ENCODE data around the gene LMAN1.

LMAN1 gene

DNA sequence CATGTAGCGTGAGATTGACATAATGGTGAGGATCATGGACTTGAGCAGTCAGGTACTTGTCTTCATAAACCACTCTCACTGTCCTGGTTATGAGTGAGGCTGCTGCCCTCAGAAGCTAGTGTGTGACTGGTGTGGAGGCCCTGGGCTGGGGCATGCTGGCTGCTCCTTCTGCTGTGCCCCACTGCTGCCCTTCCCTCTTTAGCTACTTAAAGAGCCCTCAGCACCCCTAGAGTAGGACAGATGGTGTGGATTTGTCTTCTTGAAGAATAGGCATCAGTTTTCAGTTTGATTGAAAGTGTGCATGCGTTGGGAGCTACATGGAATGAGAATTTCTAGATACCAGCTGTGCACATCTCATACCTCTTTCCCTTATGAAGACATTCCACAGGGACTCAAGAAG is 56.1 kb downstream of the LMAN1 start:
- TF ChIP-seq, protein P1, sequence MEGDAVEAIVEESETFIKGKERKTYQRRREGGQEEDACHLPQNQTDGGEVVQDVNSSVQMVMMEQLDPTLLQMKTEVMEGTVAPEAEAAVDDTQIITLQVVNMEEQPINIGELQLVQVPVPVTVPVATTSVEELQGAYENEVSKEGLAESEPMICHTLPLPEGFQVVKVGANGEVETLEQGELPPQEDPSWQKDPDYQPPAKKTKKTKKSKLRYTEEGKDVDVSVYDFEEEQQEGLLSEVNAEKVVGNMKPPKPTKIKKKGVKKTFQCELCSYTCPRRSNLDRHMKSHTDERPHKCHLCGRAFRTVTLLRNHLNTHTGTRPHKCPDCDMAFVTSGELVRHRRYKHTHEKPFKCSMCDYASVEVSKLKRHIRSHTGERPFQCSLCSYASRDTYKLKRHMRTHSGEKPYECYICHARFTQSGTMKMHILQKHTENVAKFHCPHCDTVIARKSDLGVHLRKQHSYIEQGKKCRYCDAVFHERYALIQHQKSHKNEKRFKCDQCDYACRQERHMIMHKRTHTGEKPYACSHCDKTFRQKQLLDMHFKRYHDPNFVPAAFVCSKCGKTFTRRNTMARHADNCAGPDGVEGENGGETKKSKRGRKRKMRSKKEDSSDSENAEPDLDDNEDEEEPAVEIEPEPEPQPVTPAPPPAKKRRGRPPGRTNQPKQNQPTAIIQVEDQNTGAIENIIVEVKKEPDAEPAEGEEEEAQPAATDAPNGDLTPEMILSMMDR (IDR thresholded peaks at IDR 0.05) = no peak
- Histone ChIP-seq H3K9me3 (no peaks in the 10 kb centered on the region), H3K27ac (no peak overlapping the region), H3K27me3 (peaks cover 43% of the 10 kb centered on the region), H3K36me3 (no peaks in the 10 kb centered on the region), H3K4me3 (ENCODE audit: low read depth in 1 of 2, low read length in 1 of 2) (no peak overlapping the region), H3K4me1 (ENCODE audit: control insufficient read depth in 1 of 2, insufficient read depth in 1 of 2, low read depth in 1 of 2, low read length in 1 of 2) (no peaks in the 10 kb centered on the region)

DNA sequence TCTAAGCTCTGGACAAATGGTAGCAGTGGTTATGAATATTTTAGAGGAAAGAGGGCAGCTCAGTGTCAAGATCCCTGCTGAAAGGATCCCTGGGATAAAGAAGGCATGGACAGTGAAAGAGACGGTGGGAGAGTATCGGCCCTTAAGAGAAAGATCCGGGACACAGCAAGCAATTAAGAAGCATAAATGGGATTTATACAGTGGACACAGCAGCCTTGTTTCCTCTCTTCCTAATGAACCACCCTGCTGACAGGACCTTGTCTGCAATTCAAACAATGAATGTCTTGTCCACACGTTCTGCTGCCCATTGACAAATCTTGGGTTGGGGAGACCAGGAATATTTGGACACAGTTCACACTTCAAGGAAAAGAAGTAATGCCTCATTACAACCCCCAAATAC is 57.1 kb downstream of the LMAN1 start:
- no peaks in the 10 kb centered on the region for H3K9me3 ChIP-seq
- no peak overlapping the region for H3K27ac ChIP-seq
- H3K27me3 ChIP-seq = peaks cover 32% of the 10 kb centered on the region
- TF ChIP-seq, protein P1 (IDR thresholded peaks at IDR 0.05) = no peak
- no peak overlapping the region for H3K4me3 ChIP-seq (ENCODE audit: low read depth in 1 of 2, low read length in 1 of 2)
- no peaks in the 10 kb centered on the region for H3K4me1 ChIP-seq (ENCODE audit: control insufficient read depth in 1 of 2, insufficient read depth in 1 of 2, low read depth in 1 of 2, low read length in 1 of 2)
- H3K36me3 ChIP-seq = no peaks in the 10 kb centered on the region

DNA sequence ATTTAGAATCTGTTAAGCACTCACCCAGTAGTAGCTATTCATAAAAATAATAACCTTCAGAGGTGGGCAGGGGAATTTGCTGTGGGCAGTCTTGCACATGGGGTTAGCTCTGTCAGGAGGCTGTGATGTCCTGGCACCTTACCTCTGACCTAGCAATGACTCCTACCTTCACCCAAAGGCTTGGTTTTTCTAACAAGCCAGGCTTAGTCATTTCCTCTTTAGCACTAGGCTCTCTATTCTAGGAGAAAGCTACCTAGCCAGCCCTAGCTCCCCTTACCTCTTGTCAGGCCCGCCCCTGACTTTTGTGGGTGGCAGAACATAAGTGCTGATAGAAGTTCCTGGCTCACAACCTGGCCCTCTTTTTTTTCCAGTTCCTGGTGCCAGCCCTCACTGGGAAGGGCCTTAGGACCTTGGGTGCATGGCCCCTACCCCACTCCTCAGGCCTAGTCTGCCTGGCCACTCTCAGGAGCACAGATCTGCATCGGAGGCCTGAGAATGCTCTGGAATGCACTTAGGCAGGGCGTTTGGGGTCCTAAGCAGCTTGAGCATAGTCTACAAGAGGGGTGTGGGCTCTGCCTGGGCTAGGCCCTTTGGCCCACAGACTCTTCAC is 58.3 kb downstream of the LMAN1 start:
- Histone ChIP-seq H3K27ac (no peak overlapping the region), H3K9me3 (no peaks in the 10 kb centered on the region), H3K36me3 (no peaks in the 10 kb centered on the region), H3K27me3 (peaks cover 25% of the 10 kb centered on the region), H3K4me3 (ENCODE audit: low read depth in 1 of 2, low read length in 1 of 2) (no peak overlapping the region), H3K4me1 (ENCODE audit: control insufficient read depth in 1 of 2, insufficient read depth in 1 of 2, low read depth in 1 of 2, low read length in 1 of 2) (no peaks in the 10 kb centered on the region)
- TF ChIP-seq, protein P1 (IDR thresholded peaks at IDR 0.05) = no peak

DNA sequence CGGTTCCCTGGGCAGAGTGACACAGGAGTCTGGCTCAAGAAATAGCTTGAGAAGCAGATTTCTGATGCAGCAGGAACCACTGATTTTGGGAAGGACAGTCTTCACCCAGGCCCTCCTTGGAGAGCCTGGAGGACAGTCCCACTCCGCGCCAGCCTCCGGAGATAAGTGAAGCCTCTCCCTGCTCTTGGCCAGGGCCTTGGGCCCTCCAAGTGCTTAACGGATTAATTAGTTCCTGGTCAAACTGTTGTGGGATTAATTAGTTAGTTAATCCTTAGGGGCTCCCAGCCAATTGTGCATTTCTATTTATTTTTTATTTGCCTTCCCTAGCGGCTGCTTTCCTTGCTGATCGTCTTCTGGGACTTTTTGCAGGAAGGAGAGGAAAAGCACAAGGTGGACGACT is 60.2 kb downstream of the LMAN1 start:
- no peak overlapping the region for H3K4me3 ChIP-seq (ENCODE audit: low read depth in 1 of 2, low read length in 1 of 2)
- H3K4me1 ChIP-seq (ENCODE audit: control insufficient read depth in 1 of 2, insufficient read depth in 1 of 2, low read depth in 1 of 2, low read length in 1 of 2) = no peaks in the 10 kb centered on the region
- H3K9me3 ChIP-seq = no peaks in the 10 kb centered on the region
- no peak overlapping the region for H3K27ac ChIP-seq
- H3K36me3 ChIP-seq = no peaks in the 10 kb centered on the region
- TF ChIP-seq, protein P1 (IDR thresholded peaks at IDR 0.05) = no peak
- peaks cover 30% of the 10 kb centered on the region for H3K27me3 ChIP-seq

DNA sequence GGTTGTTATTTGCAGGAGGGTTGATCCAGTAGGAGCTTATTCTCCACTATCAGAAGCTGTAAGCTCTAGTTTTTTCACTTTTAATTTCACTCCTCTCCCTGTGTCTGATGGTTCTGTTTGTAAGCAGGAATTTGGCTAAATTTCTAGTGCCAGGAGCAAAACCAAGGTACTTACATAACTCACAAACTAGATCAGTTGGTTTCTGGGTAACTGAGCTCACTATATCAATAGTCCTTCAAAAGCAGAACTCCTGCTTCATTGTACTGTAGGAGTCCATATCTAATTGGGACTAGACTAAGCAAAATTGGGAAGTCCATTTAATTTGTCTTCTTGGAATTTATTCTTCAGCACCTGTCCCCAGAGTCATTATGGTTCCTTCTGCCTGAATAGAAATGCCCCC is 65.7 kb downstream of the LMAN1 start:
- H3K27me3 ChIP-seq = peaks cover 53% of the 10 kb centered on the region
- H3K4me1 ChIP-seq (ENCODE audit: control insufficient read depth in 1 of 2, insufficient read depth in 1 of 2, low read depth in 1 of 2, low read length in 1 of 2) = no peaks in the 10 kb centered on the region
- TF ChIP-seq, protein P1 (IDR thresholded peaks at IDR 0.05) = no peak

More for the DNA sequence above, 65.7 kb downstream of the LMAN1 start:
- Histone ChIP-seq H3K9me3 (no peaks in the 10 kb centered on the region), H3K27ac (no peak overlapping the region), H3K36me3 (no peaks in the 10 kb centered on the region), H3K4me3 (ENCODE audit: low read depth in 1 of 2, low read length in 1 of 2) (no peak overlapping the region)
